Esophagus squamous epithelium (tissue), 5 donors: ENCODE data around the gene MTMR8. TPM values are rescaled to one million over a fixed set of nuclear protein-coding genes. Genes with fewer than 3 reads are reported as not detected.

ENCODE experiments used
- DNase-seq: peaks from one replicate; lab custom pipeline; 2025; lab: John Stamatoyannopoulos, UW
- H3K27ac ChIP-seq, 4 donors: fragments of 200-600 bp; sonication (generic); one replicate each; pipeline ENCODE4 v1.5.1; 2016 to 2019; ENCODE audit warnings: mild to moderate bottlenecking in 1 of 4
- H3K27me3 ChIP-seq, 4 donors: fragments of 200-600 bp; sonication (generic); 1 replicate in 3 of 4; 2 replicates in 1 of 4; pipeline versions ENCODE4 v1.5.1 to v1.6.0; 2017 to 2021; ENCODE audit warnings: antibody characterized with exemption in 1 of 4
- H3K36me3 ChIP-seq, 3 donors: fragments of 200-600 bp; sonication (generic); one replicate each; pipeline ENCODE4 v1.5.1; 2016 to 2019
- H3K4me1 ChIP-seq, 3 donors: fragments of 200-600 bp; sonication (generic); one replicate each; pipeline ENCODE4 v1.5.1; 2017 to 2019
- H3K4me3 ChIP-seq, 4 donors: fragments of 200-600 bp; sonication (generic); 1 replicate in 3 of 4; 2 replicates in 1 of 4; pipeline ENCODE4 v1.5.1; 2016 to 2019; ENCODE audit warnings: mild to moderate bottlenecking in 2 of 4, moderate library complexity in 1 of 4
- H3K9me3 ChIP-seq, 3 donors: fragments of 200-600 bp; sonication (generic); one replicate each; pipeline ENCODE4 v1.5.1; 2016 to 2019
- POLR2A ChIP-seq, 4 donors: fragments of 450-650 bp; IDR thresholded peaks; one replicate each; pipeline ENCODE4 v1.6.1; 2017; ENCODE audit warnings: antibody characterized with exemption in 4 of 4, mild to moderate bottlenecking in 4 of 4, moderate library complexity in 3 of 4
- WGBS, 2 donors: methylation state at CpG; one replicate each; pipeline ENCODE4 v1.1.5; 2018; 5-methylcytosine and 5-hydroxymethylcytosine counted together
- intact Hi-C: fragments of 100-400 bp; cut with DNase I; formaldehyde crosslinking; loops from one replicate; pipeline ENCODE4 v1.15.0; 2022
- total RNA-seq, 4 donors: library from RNA; depleted of rRNA; stranded (reverse); fragments of >200 nt; gene quantifications; one replicate each; pipeline ENCODE4 v1.1.0, GENCODE V29; 2016
- TF ChIP-seq, protein P1 (sequence below), 6 experiments: fragments of 450-650 bp in 4 of 6; fragments of 200-600 bp in 2 of 6; sonication (generic) in 2 of 6; IDR thresholded peaks; one replicate each; pipeline ENCODE4 v1.5.1; 2016 to 2019; ENCODE audit warnings: antibody characterized with exemption in 6 of 6, mild to moderate bottlenecking in 4 of 6, moderate library complexity in 4 of 6
- donor health status: DM: yes; HTN: yes; CAD: no.

MTMR8 gene
- total RNA-seq, 4 donors from 2014 or later: 1.0 to 3.2 (median 2.4) TPM

DNA sequence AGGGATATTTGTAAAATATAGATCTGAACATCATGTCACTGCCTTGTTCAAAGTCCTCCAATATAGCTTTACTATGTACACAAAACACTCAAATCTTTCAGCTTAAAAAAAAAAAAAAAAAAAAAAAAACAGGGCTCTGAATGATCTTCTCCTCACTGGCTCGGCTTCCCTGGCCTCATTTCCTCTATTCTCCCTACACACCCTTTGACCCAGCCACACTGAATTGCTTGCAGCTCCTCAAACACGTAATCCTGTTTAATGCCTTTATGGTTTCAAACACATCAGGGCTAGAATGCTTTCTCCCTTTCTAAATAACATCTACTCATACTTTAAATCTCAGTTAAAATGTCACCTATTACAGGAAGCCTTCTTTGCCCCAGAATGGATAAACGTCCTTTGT is 60.8 kb downstream of the MTMR8 start:
- Histone ChIP-seq H3K4me3 (no peak overlapping the region), H3K9me3 (no peaks in the 10 kb centered on the region), H3K27ac (no peak overlapping the region), H3K4me1 (no peaks in the 10 kb centered on the region), H3K27me3 (no peaks in the 10 kb centered on the region), H3K36me3 (peaks cover 0 to 15% (median 0%) of the 10 kb centered on the region in 3 donors)
- no peak for TF ChIP-seq POLR2A (IDR thresholded peaks at IDR 0.05)
- TF ChIP-seq, protein P1, sequence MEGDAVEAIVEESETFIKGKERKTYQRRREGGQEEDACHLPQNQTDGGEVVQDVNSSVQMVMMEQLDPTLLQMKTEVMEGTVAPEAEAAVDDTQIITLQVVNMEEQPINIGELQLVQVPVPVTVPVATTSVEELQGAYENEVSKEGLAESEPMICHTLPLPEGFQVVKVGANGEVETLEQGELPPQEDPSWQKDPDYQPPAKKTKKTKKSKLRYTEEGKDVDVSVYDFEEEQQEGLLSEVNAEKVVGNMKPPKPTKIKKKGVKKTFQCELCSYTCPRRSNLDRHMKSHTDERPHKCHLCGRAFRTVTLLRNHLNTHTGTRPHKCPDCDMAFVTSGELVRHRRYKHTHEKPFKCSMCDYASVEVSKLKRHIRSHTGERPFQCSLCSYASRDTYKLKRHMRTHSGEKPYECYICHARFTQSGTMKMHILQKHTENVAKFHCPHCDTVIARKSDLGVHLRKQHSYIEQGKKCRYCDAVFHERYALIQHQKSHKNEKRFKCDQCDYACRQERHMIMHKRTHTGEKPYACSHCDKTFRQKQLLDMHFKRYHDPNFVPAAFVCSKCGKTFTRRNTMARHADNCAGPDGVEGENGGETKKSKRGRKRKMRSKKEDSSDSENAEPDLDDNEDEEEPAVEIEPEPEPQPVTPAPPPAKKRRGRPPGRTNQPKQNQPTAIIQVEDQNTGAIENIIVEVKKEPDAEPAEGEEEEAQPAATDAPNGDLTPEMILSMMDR (IDR thresholded peaks at IDR 0.05): no peak
- no peak for DNase-seq
- 59 to 80% methylated on average over 3 of the region's 3 CpGs for WGBS, 2 donors
- intact Hi-C loops: no loop called here

DNA sequence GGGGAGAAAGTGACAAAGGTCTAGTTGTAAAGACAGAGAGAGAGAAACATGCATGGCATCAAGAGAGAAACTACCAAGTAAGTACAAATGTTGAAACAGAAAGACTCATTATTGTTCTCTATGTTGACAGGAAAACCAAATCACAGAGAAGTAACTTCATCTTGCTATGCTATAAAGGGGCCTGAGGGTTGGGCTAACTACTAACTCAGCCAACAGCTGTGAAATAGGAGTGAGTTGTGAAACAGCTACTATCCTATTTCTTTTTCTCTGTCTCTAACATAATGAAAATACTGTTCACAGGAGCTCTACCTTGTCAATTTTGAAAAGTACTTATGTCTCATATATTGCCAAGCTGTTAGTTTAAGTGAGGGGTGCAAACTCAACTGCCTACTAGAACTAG is 65.0 kb downstream of the MTMR8 start:
- Histone ChIP-seq H3K27me3 (no peaks in the 10 kb centered on the region), H3K4me3 (no peak overlapping the region), H3K36me3 (peaks cover 0 to 28% (median 0%) of the 10 kb centered on the region in 3 donors), H3K27ac (no peak overlapping the region), H3K4me1 (no peaks in the 10 kb centered on the region), H3K9me3 (no peaks in the 10 kb centered on the region)
- no peak for TF ChIP-seq POLR2A (IDR thresholded peaks at IDR 0.05)
- TF ChIP-seq, protein P1 (IDR thresholded peaks at IDR 0.05): no peak
- DNase-seq: no peak
- intact Hi-C loops: no loop called here

DNA sequence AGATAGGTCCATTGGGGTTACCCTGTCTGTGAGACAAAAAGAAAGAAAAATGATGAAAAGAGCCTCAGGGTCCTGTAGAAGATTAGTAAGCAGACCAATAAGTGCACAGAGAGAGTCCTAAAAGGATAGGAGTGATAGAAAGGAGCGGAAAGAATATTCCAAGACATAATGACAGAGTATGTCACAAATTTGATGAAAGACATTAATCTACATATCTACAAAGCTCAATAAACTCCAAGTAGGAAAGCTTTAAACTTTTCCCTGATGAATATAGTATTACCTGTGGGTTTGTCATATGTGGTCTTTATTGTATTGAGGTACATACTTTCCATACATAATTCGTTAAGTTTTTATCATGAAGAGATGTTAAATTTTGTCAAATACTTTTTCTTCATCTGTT is 73.7 kb downstream of the MTMR8 start:
- WGBS, 2 donors: 90 to 94% methylated on average over 2 of the region's 2 CpGs

DNA sequence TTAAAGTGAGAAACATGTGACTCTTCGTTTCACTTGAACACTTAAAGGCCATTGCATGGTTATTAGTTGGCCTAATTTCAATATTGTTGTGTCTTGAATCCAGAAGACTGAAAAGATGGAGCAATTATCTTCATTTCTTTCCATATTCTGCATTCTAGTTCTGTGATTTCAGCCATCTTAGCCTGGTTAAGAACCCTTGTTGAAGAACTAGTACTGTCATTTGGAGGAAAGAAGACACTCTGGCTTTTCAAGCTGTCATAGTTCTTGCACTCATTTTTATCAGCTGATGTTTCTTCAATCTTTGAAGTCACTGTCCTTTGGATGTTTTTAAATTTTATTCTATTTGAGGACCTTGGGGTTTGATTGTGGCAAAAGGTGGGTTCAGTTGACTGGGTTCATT is 81.6 kb downstream of the MTMR8 start:
- Histone ChIP-seq H3K9me3 (peaks cover 0 to 11% (median 0%) of the 10 kb centered on the region in 3 donors), H3K27ac (no peak overlapping the region), H3K4me3 (no peak overlapping the region), H3K4me1 (no peaks in the 10 kb centered on the region), H3K27me3 (no peaks in the 10 kb centered on the region), H3K36me3 (no peaks in the 10 kb centered on the region)
- WGBS, 2 donors: 67% methylated on average over 1 of the region's 1 CpG; no CpG with 5 or more reads in 1 of the 2 donors
- intact Hi-C loops: no loop called here
- no peak for DNase-seq
- TF ChIP-seq, protein P1 (IDR thresholded peaks at IDR 0.05): no peak
- TF ChIP-seq POLR2A (IDR thresholded peaks at IDR 0.05): no peak

More for the DNA sequence above, 73.7 kb downstream of the MTMR8 start:
- TF ChIP-seq, protein P1 (IDR thresholded peaks at IDR 0.05): no peak
- TF ChIP-seq POLR2A (IDR thresholded peaks at IDR 0.05): no peak
- H3K9me3 ChIP-seq: peaks cover 0 to 8% (median 3%) of the 10 kb centered on the region in 3 donors
- intact Hi-C loops: no loop called here
- H3K27me3 ChIP-seq: no peaks in the 10 kb centered on the region
- H3K27ac ChIP-seq: no peak overlapping the region
- H3K4me3 ChIP-seq: no peak overlapping the region
- no peak for DNase-seq
- H3K36me3 ChIP-seq: peaks cover 0 to 44% (median 0%) of the 10 kb centered on the region in 3 donors
- no peaks in the 10 kb centered on the region for H3K4me1 ChIP-seq

DNA sequence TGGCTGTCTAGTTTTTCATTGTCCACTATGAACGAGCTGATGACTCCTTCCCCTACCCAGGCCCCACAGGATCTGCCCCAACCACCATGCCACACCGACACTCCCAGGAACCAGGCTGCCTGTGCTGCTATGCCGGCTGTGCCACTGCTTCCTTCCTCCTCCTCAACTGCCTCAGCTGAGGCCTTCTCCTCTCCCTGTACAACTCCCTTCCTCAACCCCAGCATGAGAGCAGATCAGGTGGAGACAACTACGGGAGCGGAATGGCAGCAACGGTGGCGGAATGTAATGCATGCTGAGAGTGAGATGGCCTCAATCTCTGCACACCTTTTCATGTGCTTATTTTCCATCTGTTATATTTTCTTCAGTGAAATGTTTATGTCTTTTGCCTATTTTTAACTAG is 88.5 kb downstream of the MTMR8 start:
- no peaks in the 10 kb centered on the region for H3K27me3 ChIP-seq
- no peaks in the 10 kb centered on the region for H3K36me3 ChIP-seq
- intact Hi-C loops: no loop called here
- TF ChIP-seq, protein P1 (IDR thresholded peaks at IDR 0.05): no peak
- TF ChIP-seq POLR2A (IDR thresholded peaks at IDR 0.05): no peak
- no peak overlapping the region for H3K4me3 ChIP-seq
- no peak overlapping the region for H3K27ac ChIP-seq
- 87 to 91% methylated on average over 6 to 7 of the region's 7 CpGs for WGBS, 2 donors
- H3K4me1 ChIP-seq: no peaks in the 10 kb centered on the region
- H3K9me3 ChIP-seq: peaks cover 0 to 4% (median 0%) of the 10 kb centered on the region in 3 donors
- DNase-seq: no peak
